Amygdala (tissue), 56 donors: ENCODE results near the gene SERTAD2.

Experiments used
- DNase-seq, 56 donors: peaks; one replicate each; lab custom pipeline; 2025; lab: John Stamatoyannopoulos, UW

Gene SERTAD2

GRCh38 chr2:64650722-64651338 lies 2.9 kb downstream of the SERTAD2 start:
- no peak for DNase-seq

- DNase-seq, result no peak
These were observed 3.4 kb downstream of the SERTAD2 start for GRCh38 chr2:64650296-64650695.

- peak in 2 of 56 donors; percentile 8 to 27 for DNase-seq
These were observed 4.1 kb downstream of the SERTAD2 start for GRCh38 chr2:64649626-64650025.

- DNase-seq, result no peak
These were observed 4.7 kb downstream of the SERTAD2 start for GRCh38 chr2:64649013-64649484.

GRCh38 chr2:64646007-64646880 lies 7.5 kb downstream of the SERTAD2 start:
- peak in 52 of 56 donors; percentile 10 to 95 (median 66) for DNase-seq

GRCh38 chr2:64644458-64645382 lies 9.0 kb downstream of the SERTAD2 start:
- peak in 25 of 56 donors; percentile 13 to 64 (median 42) for DNase-seq

GRCh38 chr2:64643838-64644457 lies 9.8 kb downstream of the SERTAD2 start:
- peak in 2 of 56 donors; percentile 21 to 28 for DNase-seq

- no peak for DNase-seq
These were observed 12.1 kb downstream of the SERTAD2 start for GRCh38 chr2:64641599-64641998.

- no peak for DNase-seq
These were observed 13.3 kb downstream of the SERTAD2 start for GRCh38 chr2:64640153-64641044.

- no peak for DNase-seq
These were observed 14.0 kb downstream of the SERTAD2 start for GRCh38 chr2:64639691-64640090.

- no peak for DNase-seq
These were observed 15.1 kb downstream of the SERTAD2 start for GRCh38 chr2:64638502-64639120.

GRCh38 chr2:64637931-64638330 lies 15.8 kb downstream of the SERTAD2 start:
- DNase-seq, result no peak

- no peak for DNase-seq
These were observed 16.6 kb downstream of the SERTAD2 start for GRCh38 chr2:64637000-64637635.

GRCh38 chr2:64635976-64636911 lies 17.5 kb downstream of the SERTAD2 start:
- no peak for DNase-seq

- no peak for DNase-seq
These were observed 19.1 kb downstream of the SERTAD2 start for GRCh38 chr2:64634345-64635267.
